ENCODE measurements around the gene INTS1. TPM values are rescaled to one million over a fixed set of nuclear protein-coding genes. Genes with fewer than 3 reads are reported as not detected.
A peak's percentile ranks its signal among the peaks of the same experiment; 100 is the strongest.

INTS1 gene
- polyA plus RNA-seq, 1 experiment: 21.8 TPM

DNA sequence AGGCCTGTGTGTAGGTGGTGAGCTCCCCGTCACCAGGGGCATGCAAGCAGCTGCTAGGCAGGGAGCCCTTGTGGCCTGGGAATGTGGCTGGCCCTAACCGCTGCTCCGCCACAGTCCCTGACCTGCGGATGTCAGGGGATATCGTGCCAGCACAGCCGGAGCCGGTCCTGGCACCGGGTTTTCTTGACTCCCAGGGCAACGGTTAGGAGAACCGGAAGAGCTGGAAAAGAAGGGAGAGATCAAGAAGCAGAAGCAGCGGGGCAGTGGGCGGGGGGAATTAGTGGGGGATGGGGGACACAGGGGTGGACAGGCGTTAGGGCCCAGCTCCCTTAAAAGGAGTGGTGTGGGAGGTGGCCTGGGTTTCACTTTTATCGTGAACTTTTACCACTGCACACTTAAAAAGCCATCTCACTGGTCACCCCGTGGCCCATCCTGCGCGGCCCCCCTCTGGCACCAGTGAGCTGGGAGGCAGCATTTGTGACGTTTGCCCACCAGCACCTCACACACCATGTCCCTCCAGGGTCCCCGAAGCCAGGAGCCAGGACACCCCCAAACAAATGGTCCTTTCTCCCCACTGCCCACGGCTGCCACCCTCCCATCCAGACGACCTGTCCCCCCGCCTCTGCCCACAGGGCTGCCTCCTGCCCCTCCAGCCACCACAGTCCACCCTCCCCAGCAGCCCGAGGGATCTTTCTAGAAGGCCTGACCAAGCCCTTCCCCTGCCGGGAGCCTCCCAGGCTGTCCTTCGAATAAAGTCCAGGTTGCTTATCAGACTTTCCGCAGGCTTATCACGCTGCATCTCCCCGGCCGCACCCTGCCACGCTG, 43.2 kb downstream of the INTS1 start:
- no peaks in the 10 kb centered on the region for H3K36me3 ChIP-seq (ENCODE audit: control insufficient read depth, insufficient read depth, low read length)
- TF ChIP-seq, protein P1, sequence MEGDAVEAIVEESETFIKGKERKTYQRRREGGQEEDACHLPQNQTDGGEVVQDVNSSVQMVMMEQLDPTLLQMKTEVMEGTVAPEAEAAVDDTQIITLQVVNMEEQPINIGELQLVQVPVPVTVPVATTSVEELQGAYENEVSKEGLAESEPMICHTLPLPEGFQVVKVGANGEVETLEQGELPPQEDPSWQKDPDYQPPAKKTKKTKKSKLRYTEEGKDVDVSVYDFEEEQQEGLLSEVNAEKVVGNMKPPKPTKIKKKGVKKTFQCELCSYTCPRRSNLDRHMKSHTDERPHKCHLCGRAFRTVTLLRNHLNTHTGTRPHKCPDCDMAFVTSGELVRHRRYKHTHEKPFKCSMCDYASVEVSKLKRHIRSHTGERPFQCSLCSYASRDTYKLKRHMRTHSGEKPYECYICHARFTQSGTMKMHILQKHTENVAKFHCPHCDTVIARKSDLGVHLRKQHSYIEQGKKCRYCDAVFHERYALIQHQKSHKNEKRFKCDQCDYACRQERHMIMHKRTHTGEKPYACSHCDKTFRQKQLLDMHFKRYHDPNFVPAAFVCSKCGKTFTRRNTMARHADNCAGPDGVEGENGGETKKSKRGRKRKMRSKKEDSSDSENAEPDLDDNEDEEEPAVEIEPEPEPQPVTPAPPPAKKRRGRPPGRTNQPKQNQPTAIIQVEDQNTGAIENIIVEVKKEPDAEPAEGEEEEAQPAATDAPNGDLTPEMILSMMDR (IDR thresholded peaks at IDR 0.05; ENCODE audit: insufficient read depth, low read depth, low read length): no peak
- no peaks in the 10 kb centered on the region for H3K27me3 ChIP-seq (ENCODE audit: control insufficient read depth, insufficient read depth, low read length)
- no peak for DNase-seq (ENCODE audit: low read depth)
- ChIA-PET CTCF (interaction anchor here (0.7 to 6.5 kb wide), 4 partner anchors 13 to 278 kb away, joined by 3 to 31 read pairs (median 4); no protein-coding TSS in a partner anchor), POLR2A (no interaction called here)
- H3K4me3 ChIP-seq (ENCODE audit: low read depth, low read length): no peak overlapping the region

DNA sequence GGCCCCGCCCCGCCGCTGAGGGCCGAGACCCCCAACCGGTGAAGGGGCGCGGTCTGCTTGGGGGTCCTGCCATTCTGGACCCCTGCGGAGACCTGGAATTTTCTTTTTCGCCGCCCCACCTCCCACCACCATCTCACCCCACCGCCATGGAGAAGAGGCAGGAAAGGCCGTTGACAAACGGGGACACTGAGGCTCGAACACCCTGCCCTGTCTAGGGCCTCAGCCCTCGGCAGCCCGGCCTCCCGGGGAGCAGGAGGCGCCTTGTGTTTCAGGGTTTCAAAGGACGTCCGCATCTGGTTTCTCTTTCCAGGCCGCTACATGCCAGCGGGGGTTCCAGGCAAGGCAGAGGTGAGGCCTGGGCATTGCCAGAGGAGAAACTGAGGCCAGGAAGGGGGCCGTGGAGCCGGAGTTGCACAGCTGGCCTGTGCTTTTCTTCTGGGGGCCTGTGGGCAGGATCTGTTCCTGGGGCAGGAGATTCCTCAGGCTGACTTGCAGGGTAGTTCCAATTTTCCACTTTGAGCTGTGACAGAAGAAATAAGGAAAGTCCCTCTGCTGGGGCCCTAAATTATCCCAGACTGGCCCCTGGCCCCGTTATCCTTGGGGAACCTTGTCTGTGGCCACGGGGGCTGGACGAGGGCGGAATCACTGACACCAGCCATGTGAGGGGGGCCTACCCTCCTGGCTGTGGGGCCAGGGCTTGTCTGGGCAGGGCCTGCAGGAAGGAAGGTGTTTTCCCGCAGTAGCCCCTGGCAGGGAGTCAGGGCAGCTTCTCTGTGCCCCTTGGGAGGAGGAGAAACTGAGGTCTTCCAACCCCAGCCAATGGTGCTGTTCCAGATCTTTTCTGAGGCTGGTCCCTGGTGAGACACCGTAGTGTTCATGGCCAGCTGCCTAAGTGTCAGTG, 44.0 kb downstream of the INTS1 start:
- Histone ChIP-seq H3K4me3 (ENCODE audit: low read depth, low read length) (peak overlapping the region; percentile 51), H3K36me3 (ENCODE audit: control insufficient read depth, insufficient read depth, low read length) (no peaks in the 10 kb centered on the region), H3K27me3 (ENCODE audit: control insufficient read depth, insufficient read depth, low read length) (no peaks in the 10 kb centered on the region)
- ChIA-PET CTCF (interaction anchor here (1.1 to 6.5 kb wide), 3 partner anchors 14 to 277 kb away, joined by 3 to 31 read pairs (median 4); no protein-coding TSS in a partner anchor), POLR2A (no interaction called here)
- TF ChIP-seq, protein P1 (IDR thresholded peaks at IDR 0.05; ENCODE audit: insufficient read depth, low read depth, low read length): no peak
- no peak for DNase-seq (ENCODE audit: low read depth)

DNA sequence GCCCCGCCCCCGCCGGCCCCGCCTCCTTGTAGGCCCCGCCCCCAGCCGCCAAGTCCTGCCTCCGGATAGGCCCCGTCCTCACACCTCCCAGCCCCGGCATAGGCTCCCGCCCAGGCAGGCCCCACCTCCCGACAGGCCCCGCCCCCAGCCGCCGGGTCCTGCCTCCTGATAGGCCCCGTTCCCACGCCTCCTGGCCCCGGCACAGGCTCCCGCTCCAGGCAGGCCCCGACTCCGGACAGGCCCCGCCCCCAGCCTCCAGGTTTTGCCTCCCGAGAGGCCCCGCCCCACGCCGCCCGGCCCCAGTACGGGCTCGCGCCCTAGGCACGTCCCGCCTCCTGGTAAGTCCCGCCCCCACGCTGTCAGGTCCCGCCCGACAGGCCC, 44.7 kb downstream of the INTS1 start:
- ChIA-PET POLR2A (no interaction called here), CTCF (interaction anchor here (1.5 to 6.5 kb wide), 3 partner anchors 15 to 20 kb away, joined by 4 to 31 read pairs (median 24); no protein-coding TSS in a partner anchor)
- peak overlapping the region; percentile 92 for H3K4me3 ChIP-seq (ENCODE audit: low read depth, low read length)
- peak; percentile 90 for DNase-seq (ENCODE audit: low read depth)
- no peaks in the 10 kb centered on the region for H3K36me3 ChIP-seq (ENCODE audit: control insufficient read depth, insufficient read depth, low read length)
- TF ChIP-seq, protein P1 (IDR thresholded peaks at IDR 0.05; ENCODE audit: insufficient read depth, low read depth, low read length): no peak
- H3K27me3 ChIP-seq (ENCODE audit: control insufficient read depth, insufficient read depth, low read length): no peaks in the 10 kb centered on the region

DNA sequence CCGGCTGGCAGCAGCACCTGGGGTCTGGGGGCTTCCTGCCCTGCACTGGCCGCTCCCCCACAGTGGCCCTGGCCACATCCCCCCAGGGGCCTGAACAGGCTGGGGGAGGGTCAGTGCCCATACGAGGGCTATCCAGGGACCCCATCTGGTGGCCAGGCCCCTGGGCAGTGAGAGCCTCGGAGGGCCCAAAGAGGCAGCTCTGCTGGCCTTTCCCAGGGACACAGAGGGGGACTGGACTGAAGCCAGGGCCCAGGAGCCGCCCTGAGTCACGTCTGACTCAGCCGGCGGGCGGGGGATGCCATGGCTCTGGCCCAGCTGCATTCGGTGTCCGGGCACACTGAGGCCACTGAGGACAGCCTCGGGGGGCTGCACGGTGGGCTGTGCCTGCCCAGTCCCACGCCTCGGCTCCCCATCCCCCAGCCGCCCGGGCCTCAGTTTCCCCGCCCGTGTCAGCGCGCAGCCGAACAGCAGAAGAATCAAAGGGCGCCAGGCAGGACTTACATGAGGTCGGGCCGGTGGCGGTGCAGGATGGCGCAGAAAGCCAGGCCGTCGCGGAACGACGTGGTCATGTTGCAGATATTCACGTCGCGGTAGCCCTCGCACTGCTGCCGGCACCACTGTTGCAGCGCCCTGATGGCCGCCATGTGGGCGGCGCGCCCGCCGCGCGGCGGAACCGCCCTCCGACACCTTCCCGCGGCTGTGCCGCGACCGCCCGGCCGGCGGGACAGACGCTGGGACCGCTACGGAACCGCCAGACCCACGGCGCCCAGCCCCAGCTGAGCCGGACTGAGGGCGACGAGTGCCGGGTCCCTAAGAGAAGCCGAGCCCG, 45.3 kb downstream of the INTS1 start, which contains the start of gene MICALL2:
Gene MICALL2, minus strand, starts transcription at position 788 of the 829 bp plus-strand sequence. Its CDS starts 144 bp downstream, at position 644.
- no peaks in the 10 kb centered on the region for H3K27me3 ChIP-seq (ENCODE audit: control insufficient read depth, insufficient read depth, low read length)
- TF ChIP-seq, protein P1 (IDR thresholded peaks at IDR 0.05; ENCODE audit: insufficient read depth, low read depth, low read length): no peak
- CTCF ChIA-PET: interaction anchor here (0.7 to 3.5 kb wide), 5 partner anchors 16 to 701 kb away, joined by 3 to 24 read pairs (median 4); no protein-coding TSS in a partner anchor
- H3K4me3 ChIP-seq (ENCODE audit: low read depth, low read length): peak within 1 kb of the TSS; percentile 92
- DNase-seq (ENCODE audit: low read depth): no peak
- POLR2A ChIA-PET: no interaction called here
- no peaks in the 10 kb centered on the region for H3K36me3 ChIP-seq (ENCODE audit: control insufficient read depth, insufficient read depth, low read length)
